Measurements from ENCODE around the gene CEACAM1.
"Not testable (repeated sequence)": the region's sequence is repeated elsewhere in the genome, so short reads cannot be mapped to it uniquely, and the experiment has no call there.

Gene CEACAM1

GRCh38 chr19:42528354-42529247, at the start of gene CEACAM1:
Gene CEACAM1, minus strand, starts transcription at chr19:42528481. Its CDS starts 107 bp downstream, at chr19:42528374.
- peak; percentile 32 to 43 for DNase-seq

- DNase-seq = no peak
Observed at GRCh38 chr19:42577016-42577415, 48.7 kb upstream of the CEACAM1 start.

GRCh38 chr19:42576241-42576640, 48.0 kb upstream of the CEACAM1 start:
- no peak for DNase-seq

GRCh38 chr19:42573642-42574041, 45.4 kb upstream of the CEACAM1 start:
- DNase-seq = no peak

- no peak for DNase-seq
Observed at GRCh38 chr19:42571116-42571515, 42.8 kb upstream of the CEACAM1 start.

- DNase-seq = no peak
Observed at GRCh38 chr19:42569193-42569592, 40.9 kb upstream of the CEACAM1 start.

- no peak for DNase-seq
Observed at GRCh38 chr19:42568006-42568405, 39.7 kb upstream of the CEACAM1 start.

- no peak for DNase-seq
Observed at GRCh38 chr19:42567567-42567966, 39.3 kb upstream of the CEACAM1 start.

GRCh38 chr19:42563352-42564210, 35.3 kb upstream of the CEACAM1 start:
- peak in 1 of 2 donors; percentile 9 for DNase-seq

GRCh38 chr19:42561512-42561911, 33.2 kb upstream of the CEACAM1 start:
- no peak for DNase-seq

- DNase-seq = no peak
Observed at GRCh38 chr19:42560731-42561130, 32.5 kb upstream of the CEACAM1 start.

- no peak for DNase-seq
Observed at GRCh38 chr19:42558450-42559150, 30.3 kb upstream of the CEACAM1 start.

- DNase-seq = not testable (repeated sequence)
Observed at GRCh38 chr19:42557386-42557871, 29.1 kb upstream of the CEACAM1 start.

- DNase-seq = no peak
Observed at GRCh38 chr19:42555801-42556200, 27.5 kb upstream of the CEACAM1 start.

- no peak for DNase-seq
Observed at GRCh38 chr19:42555317-42555716, 27.0 kb upstream of the CEACAM1 start.

- no peak for DNase-seq
Observed at GRCh38 chr19:42554046-42554575, 25.8 kb upstream of the CEACAM1 start.

- DNase-seq = no peak
Observed at GRCh38 chr19:42553292-42554045, 25.2 kb upstream of the CEACAM1 start.

GRCh38 chr19:42552086-42553065, 24.1 kb upstream of the CEACAM1 start:
- DNase-seq = no peak

GRCh38 chr19:42550521-42550920, 22.2 kb upstream of the CEACAM1 start:
- DNase-seq = not testable (repeated sequence)

GRCh38 chr19:42549067-42549466, 20.8 kb upstream of the CEACAM1 start:
- DNase-seq = not testable (repeated sequence)

- no peak for DNase-seq
Observed at GRCh38 chr19:42548552-42548951, 20.3 kb upstream of the CEACAM1 start.

All from stimulated activated CD4-positive, alpha-beta T cell treated with anti-CD3 and anti-CD28 coated beads, Interleukin-2, amount 100 ng/mL, for 48 hours (primary cell).